HepG2 (cell line): ENCODE data around the gene FMNL2. TPM values are rescaled to one million over a fixed set of nuclear protein-coding genes. Genes with fewer than 3 reads are reported as not detected.

ENCODE experiments used
- AHR ChIP-seq: IDR thresholded peaks from 2 replicates; pipeline ENCODE4 v1.6.1; 2018; ENCODE audit warnings: missing genetic modification reagents, missing compliant biosample characterization
- CBX5 ChIP-seq: sonication (generic); formaldehyde crosslinking; IDR thresholded peaks from 2 replicates; pipeline ENCODE4 v1.4.0; 2020; ENCODE audit warnings: missing genetic modification reagents, borderline replicate concordance
- FOXM1 ChIP-seq: sonication (generic); formaldehyde crosslinking; IDR thresholded peaks from 2 replicates; pipeline ENCODE4 v1.5.0; 2020; ENCODE audit warnings: missing genetic modification reagents
- HNRNPL ChIP-seq: fragments of 200-400 bp; formaldehyde crosslinking; IDR thresholded peaks from 2 replicates; pipeline ENCODE4 v1.6.1; 2017; ENCODE audit warnings: mild to moderate bottlenecking, low read depth, low read length
- MED1 ChIP-seq: sonication (generic); formaldehyde crosslinking; IDR thresholded peaks from 2 replicates; pipeline ENCODE4 v1.4.0; 2020; ENCODE audit warnings: missing genetic modification reagents
- NR2F2 ChIP-seq: IDR thresholded peaks from 2 replicates; pipeline ENCODE4 v1.6.1; 2012; ENCODE audit warnings: low read depth, inconsistent platforms, borderline replicate concordance
- PITX1 ChIP-seq: sonication (generic); formaldehyde crosslinking; IDR thresholded peaks from 2 replicates; pipeline ENCODE4 v1.5.1; 2020; ENCODE audit warnings: mild to moderate bottlenecking, missing genetic modification reagents
- RCOR2 ChIP-seq: IDR thresholded peaks from 2 replicates; pipeline ENCODE4 v1.6.1; 2016; ENCODE audit warnings: missing biosample characterization, missing genetic modification reagents
- SP140L ChIP-seq: sonication (generic); formaldehyde crosslinking; IDR thresholded peaks from 2 replicates; pipeline ENCODE4 v1.4.0; 2020; ENCODE audit warnings: missing genetic modification reagents, borderline replicate concordance
- SSRP1 ChIP-seq: IDR thresholded peaks from 2 replicates; pipeline ENCODE4 v1.6.1; 2016; ENCODE audit warnings: control low read depth
- TOPORS ChIP-seq: sonication (generic); formaldehyde crosslinking; IDR thresholded peaks from 2 replicates; pipeline ENCODE4 v1.8.0; 2023; ENCODE audit warnings: mild to moderate bottlenecking, missing genetic modification reagents
- TP53 ChIP-seq: sonication (generic); formaldehyde crosslinking; conservative IDR thresholded peaks from 2 replicates; pipeline ENCODE4 v1.4.0; 2020; ENCODE audit warnings: missing genetic modification reagents
- ZNF24 ChIP-seq: fragments of 450-650 bp; IDR thresholded peaks from 2 replicates; pipeline ENCODE4 v1.6.1; 2017; ENCODE audit warnings: antibody characterized with exemption, mild to moderate bottlenecking
- ZNF260 ChIP-seq: sonication (generic); formaldehyde crosslinking; IDR thresholded peaks from 2 replicates; pipeline ENCODE4 v1.4.0; 2020; ENCODE audit warnings: missing genetic modification reagents, low read depth, mild to moderate bottlenecking, borderline replicate concordance
- ZNF607 ChIP-seq: sonication (generic); formaldehyde crosslinking; IDR thresholded peaks from 2 replicates; pipeline ENCODE4 v1.5.1; 2020; ENCODE audit warnings: missing genetic modification reagents, mild to moderate bottlenecking, borderline replicate concordance
- ZNF788 ChIP-seq: sonication (generic); formaldehyde crosslinking; IDR thresholded peaks from 2 replicates; pipeline ENCODE4 v1.5.0; 2020; ENCODE audit warnings: mild to moderate bottlenecking, missing genetic modification reagents, borderline replicate concordance
- polyA plus RNA-seq, 8 experiments: library from polyadenylated mRNA; depleted of rRNA in 3 of 8; stranded (reverse) in 7 of 8; unstranded in 1 of 8; fragments of >200 nt; fragmentation: Illumina TruSeq in 4 of 8; extraction: Trizol in 4 of 8; gene quantifications; 2 replicates each; pipeline versions ENCODE4 v1.2.1 to v1.2.3, GENCODE V29; 2011 to 2016; ENCODE audit warnings: low read depth in 4 of 8, missing spikeins in 1 of 8, mixed read lengths in 1 of 8; ENCODE audit not compliant: insufficient read depth in 1 of 8
- total RNA-seq, 5 experiments: library from RNA; depleted of rRNA; stranded (reverse); fragments of >200 nt; fragmentation: Illumina TruSeq; extraction: Trizol; gene quantifications; 2 replicates each; pipeline ENCODE4 v1.2.3, GENCODE V29; 2016; ENCODE audit warnings: low read depth in 1 of 5
- TF ChIP-seq, protein P1 (sequence below): IDR thresholded peaks from 2 replicates; pipeline ENCODE4 v1.6.1; 2016; ENCODE audit warnings: low read depth
- TF ChIP-seq, protein P2 (sequence below): sonication (generic); formaldehyde crosslinking; IDR thresholded peaks from 2 replicates; pipeline ENCODE4 v1.4.0; 2020; ENCODE audit warnings: missing genetic modification reagents, low read depth, mild to moderate bottlenecking, borderline replicate concordance
- TF ChIP-seq, protein P3 (sequence below): sonication (generic); formaldehyde crosslinking; IDR thresholded peaks from 2 replicates; pipeline ENCODE4 v1.9.0; 2021; ENCODE audit warnings: missing genetic modification reagents, borderline replicate concordance
- TF ChIP-seq, protein P4 (sequence below): sonication (generic); formaldehyde crosslinking; IDR thresholded peaks from 2 replicates; pipeline ENCODE4 v1.4.0; 2020; ENCODE audit warnings: mild to moderate bottlenecking, missing genetic modification reagents
- TF ChIP-seq, protein P5 (sequence below): sonication (generic); formaldehyde crosslinking; IDR thresholded peaks from 2 replicates; pipeline ENCODE4 v1.5.0; 2020; ENCODE audit warnings: mild to moderate bottlenecking, missing genetic modification reagents

Gene FMNL2
- total and polyA plus RNA-seq, 2 of the 13 experiments (the other 11 are each of a cell fraction or from before 2014, with no cell fraction given): 66.5 to 67.7 TPM

DNA sequence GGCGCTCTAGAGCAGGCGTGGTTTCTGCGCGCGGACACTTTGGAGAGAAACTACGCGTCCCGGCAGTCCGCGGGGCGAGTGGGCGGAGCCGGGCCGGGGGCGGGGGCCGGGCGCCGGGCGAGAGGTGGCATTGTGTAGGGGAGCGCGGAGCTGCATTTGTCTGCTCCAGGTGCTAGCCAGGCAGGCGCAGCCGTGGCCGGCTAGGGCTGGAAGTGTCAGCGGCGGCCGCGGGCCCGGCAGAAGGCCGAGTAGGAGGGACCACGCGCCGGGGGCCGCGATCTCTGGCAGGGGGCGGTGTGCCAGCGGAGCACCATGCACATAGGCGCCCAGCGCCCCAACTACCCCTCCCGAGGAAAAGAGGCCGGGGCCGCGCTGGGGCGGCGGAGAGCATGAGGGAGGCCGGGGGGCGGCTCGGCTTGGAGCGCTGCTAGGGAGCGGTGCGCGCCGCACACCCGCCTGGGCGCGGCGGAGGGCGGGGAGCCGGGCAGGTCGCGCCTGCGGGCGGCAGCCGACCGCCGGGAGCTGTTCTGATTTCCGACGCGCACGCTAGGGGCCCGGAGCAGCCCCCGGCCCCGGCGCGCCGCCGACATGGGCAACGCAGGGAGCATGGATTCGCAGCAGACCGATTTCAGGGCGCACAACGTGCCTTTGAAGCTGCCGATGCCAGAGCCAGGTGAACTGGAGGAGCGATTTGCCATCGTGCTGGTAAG, at the start of gene FMNL2 (continued):
- TF ChIP-seq SP140L (CRISPR knock-in tag): 0 out of 2 replicates have a peak, but pooled peaks have one; percentile 44
- peak; percentile 66; the same call in 1 of the 2 replicates for TF ChIP-seq TOPORS (CRISPR knock-in tag)
- TF ChIP-seq AHR (CRISPR knock-in tag): peak; percentile 78; the same call in 1 of the 2 replicates
- TF ChIP-seq, protein P1, sequence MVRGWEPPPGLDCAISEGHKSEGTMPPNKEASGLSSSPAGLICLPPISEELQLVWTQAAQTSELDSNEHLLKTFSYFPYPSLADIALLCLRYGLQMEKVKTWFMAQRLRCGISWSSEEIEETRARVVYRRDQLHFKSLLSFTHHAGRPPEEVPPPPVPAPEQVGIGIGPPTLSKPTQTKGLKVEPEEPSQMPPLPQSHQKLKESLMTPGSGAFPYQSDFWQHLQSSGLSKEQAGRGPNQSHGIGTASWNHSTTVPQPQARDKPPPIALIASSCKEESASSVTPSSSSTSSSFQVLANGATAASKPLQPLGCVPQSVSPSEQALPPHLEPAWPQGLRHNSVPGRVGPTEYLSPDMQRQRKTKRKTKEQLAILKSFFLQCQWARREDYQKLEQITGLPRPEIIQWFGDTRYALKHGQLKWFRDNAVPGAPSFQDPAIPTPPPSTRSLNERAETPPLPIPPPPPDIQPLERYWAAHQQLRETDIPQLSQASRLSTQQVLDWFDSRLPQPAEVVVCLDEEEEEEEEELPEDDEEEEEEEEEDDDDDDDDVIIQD (CRISPR knock-in tag): peak; percentile 75
- TF ChIP-seq NR2F2: no peak
- TF ChIP-seq CBX5 (CRISPR knock-in tag): no peak; the same call in 1 of the 2 replicates
- no peak for TF ChIP-seq TP53 (CRISPR knock-in tag)
- TF ChIP-seq SSRP1 (CRISPR knock-in tag): no peak
- peak; percentile 26; the same call in 1 of the 2 replicates for TF ChIP-seq PITX1
- no peak for TF ChIP-seq ZNF24
- TF ChIP-seq ZNF788: peak; percentile 85; the same call in 1 of the 2 replicates
- TF ChIP-seq MED1 (CRISPR knock-in tag): peak; percentile 78
- TF ChIP-seq HNRNPL: peak; percentile 66; the same call in 1 of the 2 replicates
- TF ChIP-seq ZNF260 (CRISPR knock-in tag): no peak
- TF ChIP-seq, protein P2, sequence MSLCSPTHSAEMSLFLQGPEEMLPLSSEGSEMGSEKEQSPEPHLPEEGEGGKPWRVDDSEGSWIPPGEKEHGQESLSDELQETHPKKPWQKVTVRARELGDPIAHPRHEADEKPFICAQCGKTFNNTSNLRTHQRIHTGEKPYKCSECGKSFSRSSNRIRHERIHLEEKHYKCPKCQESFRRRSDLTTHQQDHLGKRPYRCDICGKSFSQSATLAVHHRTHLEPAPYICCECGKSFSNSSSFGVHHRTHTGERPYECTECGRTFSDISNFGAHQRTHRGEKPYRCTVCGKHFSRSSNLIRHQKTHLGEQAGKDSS (CRISPR knock-in tag): peak; percentile 80; the same call in 1 of the 2 replicates
- TF ChIP-seq ZNF607: peak; percentile 92
- peak; percentile 48; the same call in 1 of the 2 replicates for TF ChIP-seq RCOR2 (CRISPR knock-in tag)
- TF ChIP-seq, protein P3, sequence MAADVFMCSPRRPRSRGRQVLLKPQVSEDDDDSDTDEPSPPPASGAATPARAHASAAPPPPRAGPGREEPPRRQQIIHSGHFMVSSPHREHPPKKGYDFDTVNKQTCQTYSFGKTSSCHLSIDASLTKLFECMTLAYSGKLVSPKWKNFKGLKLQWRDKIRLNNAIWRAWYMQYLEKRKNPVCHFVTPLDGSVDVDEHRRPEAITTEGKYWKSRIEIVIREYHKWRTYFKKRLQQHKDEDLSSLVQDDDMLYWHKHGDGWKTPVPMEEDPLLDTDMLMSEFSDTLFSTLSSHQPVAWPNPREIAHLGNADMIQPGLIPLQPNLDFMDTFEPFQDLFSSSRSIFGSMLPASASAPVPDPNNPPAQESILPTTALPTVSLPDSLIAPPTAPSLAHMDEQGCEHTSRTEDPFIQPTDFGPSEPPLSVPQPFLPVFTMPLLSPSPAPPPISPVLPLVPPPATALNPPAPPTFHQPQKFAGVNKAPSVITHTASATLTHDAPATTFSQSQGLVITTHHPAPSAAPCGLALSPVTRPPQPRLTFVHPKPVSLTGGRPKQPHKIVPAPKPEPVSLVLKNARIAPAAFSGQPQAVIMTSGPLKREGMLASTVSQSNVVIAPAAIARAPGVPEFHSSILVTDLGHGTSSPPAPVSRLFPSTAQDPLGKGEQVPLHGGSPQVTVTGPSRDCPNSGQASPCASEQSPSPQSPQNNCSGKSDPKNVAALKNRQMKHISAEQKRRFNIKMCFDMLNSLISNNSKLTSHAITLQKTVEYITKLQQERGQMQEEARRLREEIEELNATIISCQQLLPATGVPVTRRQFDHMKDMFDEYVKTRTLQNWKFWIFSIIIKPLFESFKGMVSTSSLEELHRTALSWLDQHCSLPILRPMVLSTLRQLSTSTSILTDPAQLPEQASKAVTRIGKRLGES: peak; percentile 72; the same call in 1 of the 2 replicates
- TF ChIP-seq, protein P4, sequence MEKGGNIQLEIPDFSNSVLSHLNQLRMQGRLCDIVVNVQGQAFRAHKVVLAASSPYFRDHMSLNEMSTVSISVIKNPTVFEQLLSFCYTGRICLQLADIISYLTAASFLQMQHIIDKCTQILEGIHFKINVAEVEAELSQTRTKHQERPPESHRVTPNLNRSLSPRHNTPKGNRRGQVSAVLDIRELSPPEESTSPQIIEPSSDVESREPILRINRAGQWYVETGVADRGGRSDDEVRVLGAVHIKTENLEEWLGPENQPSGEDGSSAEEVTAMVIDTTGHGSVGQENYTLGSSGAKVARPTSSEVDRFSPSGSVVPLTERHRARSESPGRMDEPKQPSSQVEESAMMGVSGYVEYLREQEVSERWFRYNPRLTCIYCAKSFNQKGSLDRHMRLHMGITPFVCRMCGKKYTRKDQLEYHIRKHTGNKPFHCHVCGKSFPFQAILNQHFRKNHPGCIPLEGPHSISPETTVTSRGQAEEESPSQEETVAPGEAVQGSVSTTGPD (CRISPR knock-in tag): no peak
- TF ChIP-seq, protein P5, sequence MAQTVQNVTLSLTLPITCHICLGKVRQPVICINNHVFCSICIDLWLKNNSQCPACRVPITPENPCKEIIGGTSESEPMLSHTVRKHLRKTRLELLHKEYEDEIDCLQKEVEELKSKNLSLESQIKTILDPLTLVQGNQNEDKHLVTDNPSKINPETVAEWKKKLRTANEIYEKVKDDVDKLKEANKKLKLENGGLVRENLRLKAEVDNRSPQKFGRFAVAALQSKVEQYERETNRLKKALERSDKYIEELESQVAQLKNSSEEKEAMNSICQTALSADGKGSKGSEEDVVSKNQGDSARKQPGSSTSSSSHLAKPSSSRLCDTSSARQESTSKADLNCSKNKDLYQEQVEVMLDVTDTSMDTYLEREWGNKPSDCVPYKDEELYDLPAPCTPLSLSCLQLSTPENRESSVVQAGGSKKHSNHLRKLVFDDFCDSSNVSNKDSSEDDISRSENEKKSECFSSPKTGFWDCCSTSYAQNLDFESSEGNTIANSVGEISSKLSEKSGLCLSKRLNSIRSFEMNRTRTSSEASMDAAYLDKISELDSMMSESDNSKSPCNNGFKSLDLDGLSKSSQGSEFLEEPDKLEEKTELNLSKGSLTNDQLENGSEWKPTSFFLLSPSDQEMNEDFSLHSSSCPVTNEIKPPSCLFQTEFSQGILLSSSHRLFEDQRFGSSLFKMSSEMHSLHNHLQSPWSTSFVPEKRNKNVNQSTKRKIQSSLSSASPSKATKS (CRISPR knock-in tag): peak; percentile 75; the same call in 1 of the 2 replicates
- no peak for TF ChIP-seq FOXM1 (CRISPR knock-in tag)
